HG03469 (cell line): ENCODE measurements around the gene HNRNPLL.
"Not testable (repeated sequence)": the region's sequence is repeated elsewhere in the genome, so short reads cannot be mapped to it uniquely, and the experiment has no call there.

Source experiments
- ATAC-seq: cut with Tn5 transposase; IDR thresholded peaks from one replicate; pipeline ENCODE4 v1.9.1; 2021; ENCODE audit warnings: mild to moderate bottlenecking, moderate library complexity, moderate number of reproducible peaks; ENCODE audit not compliant: unreplicated experiment

The HNRNPLL gene

GRCh38 chr2:38557217-38557616 is 45.5 kb downstream of the HNRNPLL start:
- ATAC-seq = no peak

DNA sequence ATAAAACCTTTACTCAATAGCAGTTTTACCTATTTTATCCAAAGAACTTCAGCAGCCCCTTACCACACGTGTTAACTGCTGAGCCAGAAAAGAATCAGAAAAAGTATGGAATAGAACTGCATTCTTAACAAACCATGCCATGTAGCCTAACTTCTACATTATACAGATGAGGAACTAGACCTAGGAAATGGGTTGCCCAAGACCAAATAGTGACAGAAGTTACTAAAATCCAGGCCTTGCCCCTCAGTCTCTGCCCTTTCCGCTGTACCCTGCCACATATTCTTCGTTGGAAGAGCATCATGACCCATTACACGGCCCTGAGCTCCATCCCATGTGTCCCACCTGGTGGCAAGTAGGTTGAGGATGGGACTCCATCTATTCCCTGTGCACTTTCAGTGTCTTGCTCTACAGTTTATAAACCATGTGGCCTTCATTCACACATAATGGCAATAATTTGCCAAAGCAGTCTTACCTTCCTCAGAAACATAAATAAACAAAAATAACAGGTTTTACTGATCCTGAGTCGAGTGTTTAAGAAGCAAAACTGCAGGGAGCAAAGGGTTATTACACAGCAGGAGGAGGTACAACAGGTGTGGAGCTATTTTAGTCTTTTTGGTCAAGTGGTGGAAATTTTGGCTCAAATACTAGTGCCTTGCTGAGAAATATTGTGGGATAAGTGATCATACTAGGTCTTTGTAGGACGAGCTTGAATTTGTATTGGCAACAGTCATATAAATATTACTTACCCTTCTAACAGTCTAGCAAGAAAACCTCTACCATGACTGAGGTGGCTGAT is 46.5 kb downstream of the HNRNPLL start:
- no peak for ATAC-seq

GRCh38 chr2:38554973-38555595 is 47.6 kb downstream of the HNRNPLL start:
- ATAC-seq = no peak

DNA sequence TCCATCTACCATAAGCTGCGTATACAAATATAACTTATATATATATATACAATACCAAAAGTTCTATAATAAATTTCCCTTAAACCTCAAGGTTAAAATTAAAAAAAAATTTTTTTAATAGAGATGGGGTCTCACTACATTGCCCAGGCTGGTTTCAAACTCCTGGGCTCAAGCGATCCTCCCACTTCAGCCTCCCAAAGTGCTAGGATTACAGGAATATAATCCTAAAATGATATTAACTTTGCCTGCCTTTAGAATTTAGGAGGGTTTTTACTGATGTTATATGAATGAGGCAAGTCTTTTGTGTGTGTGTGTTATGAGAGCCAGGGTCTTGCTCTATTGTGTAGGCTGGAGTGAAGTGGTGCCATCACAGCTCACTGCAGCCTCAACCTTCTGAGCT is 49.2 kb downstream of the HNRNPLL start:
- no peak for ATAC-seq

- ATAC-seq = no peak
Measured at GRCh38 chr2:38552259-38552658, 50.5 kb downstream of the HNRNPLL start.

DNA sequence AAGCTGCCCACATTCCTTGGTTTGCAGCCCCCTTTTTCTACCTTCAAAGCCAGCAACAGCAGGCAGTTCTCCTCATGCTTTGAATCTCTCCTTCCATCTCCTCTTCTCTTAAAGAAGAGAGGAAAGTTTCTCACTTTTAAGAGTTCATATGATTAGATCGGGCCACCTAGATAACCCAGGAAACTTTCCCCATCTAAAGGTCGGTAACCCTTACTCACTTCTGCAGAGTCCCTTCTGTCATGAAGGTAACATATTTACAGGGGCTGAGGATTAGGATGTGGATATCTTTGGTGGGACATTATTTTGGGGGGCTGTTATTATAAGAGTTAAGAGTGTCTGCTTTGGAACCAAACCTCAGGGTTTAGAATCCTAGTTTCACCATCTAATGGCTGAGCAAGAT is 51.0 kb downstream of the HNRNPLL start:
- ATAC-seq = no peak

- ATAC-seq = no peak
Measured at GRCh38 chr2:38551171-38551570, 51.6 kb downstream of the HNRNPLL start.

DNA sequence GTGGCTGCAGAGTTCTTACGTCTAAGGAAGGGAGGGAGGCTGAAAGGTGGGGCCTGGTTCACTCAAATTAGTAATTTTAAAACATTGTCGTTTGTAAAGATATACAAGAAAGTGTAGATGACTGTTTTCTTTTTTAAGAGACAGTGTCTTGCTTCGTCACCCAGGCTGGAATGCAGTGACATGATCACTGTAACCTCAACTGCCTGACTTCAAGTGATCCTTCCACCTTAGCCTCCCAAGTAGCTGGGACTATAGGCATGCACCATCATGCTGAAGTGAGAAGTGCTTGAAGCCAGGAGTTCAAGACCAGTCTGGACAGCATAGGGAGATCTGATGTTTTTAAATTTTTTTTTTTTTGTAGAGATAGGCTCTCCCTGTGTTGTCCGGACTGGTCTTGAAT is 52.9 kb downstream of the HNRNPLL start:
- no peak for ATAC-seq

DNA sequence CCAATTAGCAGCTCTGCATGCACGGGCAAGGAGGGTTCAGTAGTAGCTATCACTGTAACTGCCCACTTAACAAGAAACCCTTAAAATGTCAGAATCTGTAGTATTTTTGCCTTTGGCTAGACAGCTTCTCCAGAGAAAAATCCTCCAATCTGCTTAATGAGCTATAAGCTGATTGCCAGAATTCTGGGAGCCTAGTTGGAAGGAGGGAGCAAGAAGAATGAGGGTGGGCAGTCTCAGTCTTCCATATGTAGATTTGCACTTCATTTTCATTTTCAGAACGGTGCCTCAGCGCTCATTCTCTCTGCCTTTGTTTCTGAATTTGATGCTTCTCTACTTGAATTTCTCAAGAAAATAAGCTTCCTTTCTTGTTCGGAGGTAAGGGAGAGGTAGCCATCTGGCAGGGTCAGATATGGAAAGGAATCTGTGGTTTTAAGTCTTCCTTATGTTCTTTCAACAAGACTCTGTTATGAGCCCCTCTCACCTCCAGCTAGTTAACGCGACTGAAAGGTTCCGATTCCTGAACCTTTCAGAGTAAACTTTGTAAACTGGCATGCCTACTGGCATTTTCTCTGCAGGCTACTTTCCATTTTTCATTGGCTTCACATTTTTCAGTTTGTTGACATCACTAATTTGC is 53.5 kb downstream of the HNRNPLL start:
- ATAC-seq = no peak

DNA sequence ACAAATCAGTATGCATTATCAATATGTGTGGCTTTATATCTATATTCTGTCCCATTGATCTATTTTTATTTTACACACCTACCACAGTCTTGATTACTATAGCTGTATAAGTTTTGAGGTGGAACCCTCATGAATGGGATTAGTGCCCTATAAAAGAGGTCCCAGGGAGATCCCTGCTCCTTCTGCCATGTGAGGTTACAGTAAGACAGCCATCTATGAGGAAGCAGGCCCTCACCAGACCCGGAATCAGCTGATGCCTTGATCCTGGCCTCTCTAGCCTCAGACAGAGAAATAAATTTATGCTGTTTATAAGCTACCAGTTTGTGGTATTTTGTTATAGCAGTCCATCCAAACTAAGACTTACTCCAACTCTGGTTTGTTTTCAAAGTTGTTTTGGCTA is 54.9 kb downstream of the HNRNPLL start:
- no peak for ATAC-seq

- no peak for ATAC-seq
Measured at GRCh38 chr2:38546585-38546984, 56.1 kb downstream of the HNRNPLL start.

- no peak for ATAC-seq
Measured at GRCh38 chr2:38546064-38546463, 56.7 kb downstream of the HNRNPLL start.

- not testable (repeated sequence) for ATAC-seq
Measured at GRCh38 chr2:38542248-38542631, 60.5 kb downstream of the HNRNPLL start.

GRCh38 chr2:38540580-38541286 is 62.0 kb downstream of the HNRNPLL start:
- ATAC-seq = no peak

GRCh38 chr2:38539086-38539485 is 63.6 kb downstream of the HNRNPLL start:
- ATAC-seq = no peak

DNA sequence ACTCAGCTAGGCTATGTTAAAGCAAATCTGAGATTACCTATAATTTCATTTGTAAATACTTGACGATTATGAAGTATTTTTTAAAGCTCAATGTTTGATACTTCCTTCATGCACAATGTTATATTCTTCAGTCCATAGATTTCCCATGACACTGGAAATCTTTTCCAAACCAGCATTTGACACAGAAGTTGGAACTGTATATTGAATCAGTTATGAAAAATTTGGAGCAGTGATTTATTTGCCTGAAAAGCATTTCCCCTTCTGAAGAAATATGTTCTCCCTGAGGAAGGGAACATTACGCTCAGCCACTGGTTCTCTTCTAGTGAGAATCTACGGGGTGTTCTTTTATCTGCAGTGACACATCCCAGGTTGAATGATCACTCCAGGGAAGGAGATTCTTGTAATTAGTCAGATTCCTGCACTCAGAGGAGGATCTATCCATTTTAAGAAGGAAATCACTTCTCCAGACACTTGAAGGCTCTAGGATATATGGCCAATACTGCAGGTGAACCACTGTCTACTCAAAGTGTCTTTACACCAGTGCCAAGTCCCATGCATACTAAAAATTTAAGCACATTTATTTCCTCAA is 64.7 kb downstream of the HNRNPLL start:
- no peak for ATAC-seq

DNA sequence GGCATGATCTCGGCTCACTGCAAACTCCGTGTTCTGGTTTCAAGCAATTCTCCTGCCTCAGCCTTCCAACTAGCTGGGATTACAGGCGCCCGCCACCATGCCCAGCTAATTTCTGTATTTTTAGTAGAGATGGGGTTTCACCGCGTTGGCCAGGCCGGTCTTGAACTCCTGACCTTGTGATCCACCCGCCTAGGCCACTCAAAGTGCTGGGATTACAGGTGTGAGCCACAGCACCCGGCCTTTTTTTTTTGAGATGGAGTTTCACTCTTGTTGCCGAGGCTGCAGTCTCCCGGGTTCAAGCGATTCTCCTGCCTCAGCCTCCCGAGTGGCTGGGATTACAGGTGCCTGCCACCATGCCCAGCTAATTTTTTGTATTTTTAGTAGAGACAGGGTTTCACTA is 65.4 kb downstream of the HNRNPLL start:
- not testable (repeated sequence) for ATAC-seq

DNA sequence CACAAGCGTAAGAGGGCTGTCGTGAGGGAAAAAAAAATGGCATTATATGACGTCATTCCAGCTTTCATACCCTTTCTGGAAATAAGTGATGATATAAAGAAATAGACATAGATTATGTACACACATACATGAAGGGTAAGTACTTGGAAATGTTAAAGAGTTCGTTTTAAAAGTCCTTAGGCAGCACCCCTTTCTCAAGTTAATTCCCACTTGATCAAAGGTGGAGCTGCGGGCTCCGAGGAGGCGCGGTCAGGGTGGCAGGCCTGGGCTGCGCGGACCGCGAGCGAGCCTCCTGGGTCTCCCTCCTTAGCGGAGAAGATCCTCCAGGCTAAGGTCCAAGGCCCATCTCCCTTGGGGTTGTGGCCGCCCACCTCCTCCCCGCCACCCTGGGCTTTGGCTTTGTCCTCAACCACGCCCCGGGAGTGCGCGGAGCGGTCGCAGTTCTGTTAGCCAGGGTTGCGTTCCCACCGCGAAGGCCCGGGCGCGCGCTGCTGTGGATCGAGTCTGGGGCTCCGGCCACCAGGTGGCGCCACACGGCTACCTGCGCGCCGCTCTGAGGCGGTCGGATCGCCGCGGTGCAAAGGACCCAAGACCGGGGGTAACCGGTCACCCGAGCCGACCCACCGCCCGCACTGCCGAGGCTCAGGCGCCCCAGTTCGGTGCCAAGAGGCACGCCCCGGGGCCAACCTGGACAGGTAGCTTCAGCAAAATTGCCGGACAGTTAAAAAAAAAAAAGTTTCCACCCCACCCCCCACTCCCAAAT is 66.8 kb downstream of the HNRNPLL start:
- no peak for ATAC-seq

DNA sequence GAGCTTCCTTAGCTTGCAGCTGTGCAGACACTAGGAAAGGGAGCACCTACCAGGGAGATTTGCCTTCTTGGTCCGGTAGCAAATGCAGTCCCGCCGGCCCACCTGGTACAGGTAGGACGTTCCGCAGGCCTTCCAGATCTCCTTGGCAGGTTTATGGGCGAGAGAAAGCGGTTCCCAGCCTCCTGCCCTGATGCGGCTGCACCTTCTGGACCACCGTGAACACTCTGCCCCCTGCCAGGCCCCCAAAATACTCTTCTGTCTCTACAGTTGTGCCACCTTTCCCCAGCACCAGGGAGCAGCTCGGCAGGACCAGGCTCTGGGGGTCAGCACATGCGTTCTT is 67.4 kb downstream of the HNRNPLL start:
- ATAC-seq = no peak

GRCh38 chr2:38534746-38535403 is 67.9 kb downstream of the HNRNPLL start:
- no peak for ATAC-seq
